SK-N-SH (cell line): ENCODE data around the gene AGBL5. TPM values are rescaled to one million over a fixed set of nuclear protein-coding genes. Genes with fewer than 3 reads are reported as not detected.

Experiments used
- CTCF ChIA-PET: fragments of 300-600, 350-600 bp; formaldehyde crosslinking; extraction: SDS; loops from one replicate; lab custom pipeline; 2021; lab: Yijun Ruan, JAX
- POLR2A ChIA-PET: fragments of 350-600 bp; sonication (Branson Sonifier 250); formaldehyde crosslinking; extraction: SDS; loops from one replicate; lab custom pipeline; 2020; ENCODE audit warnings: antibody characterized with exemption, inconsistent platforms; lab: Yijun Ruan, JAX
- DNase-seq: peaks from one replicate; pipeline ENCODE4 v3.0.0; 2012
- H2AFZ ChIP-seq: fragments of 200-600 bp; sonication (generic); 2 replicates; pipeline ENCODE4 v1.8.1; 2016; ENCODE audit warnings: antibody characterized with exemption, mild to moderate bottlenecking, low read depth
- H3F3A ChIP-seq: fragments of 200-600 bp; sonication (generic); replicated peaks from 2 replicates; pipeline ENCODE3; 2016; ENCODE audit warnings: antibody characterized with exemption, mild to moderate bottlenecking; ENCODE audit not compliant: insufficient read depth
- H3K27ac ChIP-seq, 2 experiments: fragments of 200-500 bp in 1 of 2; fragments of 200-600 bp in 1 of 2; sonication (Bioruptor generic) in 1 of 2; sonication (generic), shearing (Covaris generic) in 1 of 2; 2 replicates each; pipeline versions ENCODE4 v1.5.1 to v1.6.1; 2014 to 2016; ENCODE audit warnings: low read depth in 2 of 2, inconsistent platforms in 1 of 2, low read length in 1 of 2, mild to moderate bottlenecking in 1 of 2, mixed read lengths in 1 of 2
- H3K27me3 ChIP-seq: fragments of 200-600 bp; sonication (generic), shearing (Covaris generic); 2 replicates; pipeline ENCODE4 v1.6.1; 2016; ENCODE audit warnings: mixed run types; ENCODE audit not compliant: insufficient read depth
- H3K36me3 ChIP-seq, 2 experiments: fragments of 200-500 bp in 1 of 2; fragments of 200-600 bp in 1 of 2; sonication (Bioruptor generic) in 1 of 2; sonication (generic) in 1 of 2; replicated peaks in 1 of 2; 2 replicates each; pipeline versions ENCODE3 to v1.5.1; 2014 to 2016; ENCODE audit warnings: low read length in 1 of 2, mild to moderate bottlenecking in 1 of 2; ENCODE audit not compliant: insufficient read depth in 2 of 2, control insufficient read depth in 1 of 2
- H3K4me1 ChIP-seq, 2 experiments: fragments of 200-500 bp in 1 of 2; fragments of 200-600 bp in 1 of 2; sonication (Bioruptor generic) in 1 of 2; sonication (generic), shearing (Covaris generic) in 1 of 2; 2 replicates each; pipeline versions ENCODE4 v1.5.1 to v1.6.1; 2014 to 2016; ENCODE audit warnings: low read depth in 1 of 2, low read length in 1 of 2, mixed run types in 1 of 2; ENCODE audit not compliant: insufficient read depth in 2 of 2, control insufficient read depth in 1 of 2
- H3K4me2 ChIP-seq: fragments of 200-600 bp; sonication (generic), shearing (Covaris generic); 2 replicates; pipeline ENCODE4 v1.6.1; 2017; ENCODE audit warnings: mixed run types
- H3K4me3 ChIP-seq, 2 experiments: fragments of 200-500 bp in 1 of 2; fragments of 200-600 bp in 1 of 2; sonication (Bioruptor generic) in 1 of 2; sonication (generic), shearing (Covaris generic) in 1 of 2; 2 replicates each; pipeline versions ENCODE4 v1.5.1 to v1.8.1; 2014 to 2016; ENCODE audit warnings: low read depth in 2 of 2, inconsistent platforms in 1 of 2, low read length in 1 of 2, mild to moderate bottlenecking in 1 of 2, mixed read lengths in 1 of 2, moderate library complexity in 1 of 2
- H3K79me2 ChIP-seq: fragments of 200-600 bp; sonication (generic); 2 replicates; pipeline ENCODE4 v1.8.1; 2017; ENCODE audit warnings: mild to moderate bottlenecking; ENCODE audit not compliant: insufficient read depth
- H3K9ac ChIP-seq: fragments of 200-600 bp; sonication (generic); 2 replicates; pipeline ENCODE4 v1.6.1; 2017; ENCODE audit warnings: mixed run types
- H3K9me2 ChIP-seq: fragments of 200-600 bp; sonication (generic); 2 replicates; pipeline ENCODE4 v1.6.1; 2017; ENCODE audit warnings: mixed run types
- H3K9me3 ChIP-seq: fragments of 200-600 bp; sonication (generic); 2 replicates; pipeline ENCODE4 v1.6.1; 2017; ENCODE audit warnings: mixed run types, mild to moderate bottlenecking, moderate library complexity
- H4K20me1 ChIP-seq: fragments of 200-600 bp; sonication (generic); 2 replicates; pipeline ENCODE4 v1.6.1; 2017; ENCODE audit warnings: mild to moderate bottlenecking, mixed run types; ENCODE audit not compliant: insufficient read depth
- CTCF ChIP-seq: fragments of 200-600 bp; sonication (generic); IDR thresholded peaks from 2 replicates; pipeline ENCODE4 v1.6.1; 2017; ENCODE audit warnings: antibody characterized with exemption, mild to moderate bottlenecking, moderate library complexity
- ELF1 ChIP-seq: IDR thresholded peaks from 2 replicates; pipeline ENCODE4 v1.4.0; 2012
- FOXM1 ChIP-seq: IDR thresholded peaks from 2 replicates; pipeline ENCODE4 v1.4.0; 2012; ENCODE audit warnings: low read depth, mild to moderate bottlenecking
- JUND ChIP-seq: IDR thresholded peaks from 2 replicates; pipeline ENCODE4 v1.4.0; 2012
- MXI1 ChIP-seq: IDR thresholded peaks from 2 replicates; pipeline ENCODE4 v1.6.1; 2012; ENCODE audit warnings: mild to moderate bottlenecking, low read depth, low read length, improper control_type of control experiment
- NRF1 ChIP-seq: IDR thresholded peaks from 2 replicates; pipeline ENCODE4 v1.6.1; 2012; ENCODE audit warnings: low read depth, mild to moderate bottlenecking, low read length
- POLR2AphosphoS5 ChIP-seq: IDR thresholded peaks from 2 replicates; pipeline ENCODE4 v1.6.1; 2012; ENCODE audit warnings: low read depth, low read length
- REST ChIP-seq: IDR thresholded peaks from 2 replicates; pipeline ENCODE4 v1.6.1; 2012; ENCODE audit warnings: mild to moderate bottlenecking, low read depth, low read length, moderate library complexity
- RXRA ChIP-seq: IDR thresholded peaks from 2 replicates; pipeline ENCODE4 v1.4.0; 2012; ENCODE audit warnings: low read depth, mild to moderate bottlenecking, borderline replicate concordance
- SIN3A ChIP-seq: IDR thresholded peaks from 2 replicates; pipeline ENCODE4 v1.6.1; 2012; ENCODE audit warnings: low read depth, mild to moderate bottlenecking, low read length, moderate library complexity, borderline replicate concordance
- SMC3 ChIP-seq: IDR thresholded peaks from 2 replicates; pipeline ENCODE4 v1.6.1; 2012; ENCODE audit warnings: low read depth, low read length, improper control_type of control experiment
- TAF1 ChIP-seq: IDR thresholded peaks from 2 replicates; pipeline ENCODE4 v1.6.1; 2012; ENCODE audit warnings: low read depth, mild to moderate bottlenecking, low read length, moderate library complexity, borderline replicate concordance
- TCF12 ChIP-seq: IDR thresholded peaks from 2 replicates; pipeline ENCODE4 v1.4.0; 2012
- WGBS: methylation state at CpG from one replicate; pipeline ENCODE4 v1.1.6; 2017; ENCODE audit warnings: low lambda C conversion rate; 5-methylcytosine and 5-hydroxymethylcytosine counted together
- polyA plus RNA-seq, 3 experiments: library from polyadenylated mRNA; depleted of rRNA; stranded (reverse); fragments of >200 nt; gene quantifications; 2 replicates each; pipeline ENCODE4 v1.2.3, GENCODE V29; 2012

The AGBL5 gene
- polyA plus RNA-seq, 1 of the 3 experiments (the other 2 are of a cell fraction): 45.5 TPM

GRCh38 chr2:27041752-27042151 lies 9.7 kb upstream of the AGBL5 start:
- Histone ChIP-seq H3K27me3 (no peaks in the 10 kb centered on the region), H2AFZ (no peak overlapping the region), H3K79me2 (no peaks in the 10 kb centered on the region; the same call in 1 of the 2 replicates), H3K9me2 (no peaks in the 10 kb centered on the region), H3K4me2 (no peak overlapping the region), H3F3A (peaks cover 15% of the 10 kb centered on the region), H3K4me3 (no peak overlapping the region)
- TF ChIP-seq TAF1: no peak
- no peak for TF ChIP-seq NRF1
- no peak for TF ChIP-seq REST
- no peak for TF ChIP-seq TCF12
- TF ChIP-seq CTCF: no peak
- TF ChIP-seq JUND: no peak
- no peak for TF ChIP-seq SMC3
- no peak for TF ChIP-seq MXI1
- no peak for TF ChIP-seq FOXM1
- TF ChIP-seq ELF1: no peak
- TF ChIP-seq SIN3A: no peak
- no peak for TF ChIP-seq RXRA
- no peak for TF ChIP-seq POLR2AphosphoS5
- TF ChIP-seq, all 33 proteins: peak for 0
- Histone ChIP-seq H4K20me1 (no peaks in the 10 kb centered on the region), H3K9me3 (no peaks in the 10 kb centered on the region), H3K9ac (no peak overlapping the region), H3K4me1 (peaks cover 0 to 7% of the 10 kb centered on the region in 2 experiments; a peak in 1 of 4 replicates), H3K36me3 (peaks cover 9 to 62% of the 10 kb centered on the region in 2 experiments), H3K27ac (no peak overlapping the region)
- ChIA-PET CTCF (interaction anchor here (1.3 to 2.2 kb wide), 3 partner anchors 9 to 80 kb away, joined by 4 to 9 read pairs (median 6); partner anchors contain the start of gene AGBL5), POLR2A (no interaction called here)
- no peak for DNase-seq
- WGBS: 90% methylated on average over 5 of the region's 5 CpGs
